ENCODE data around the gene PKN1.

Gene PKN1

GRCh38 chr19:14437578-14438140 lies 4.6 kb downstream of the PKN1 start:
- H2BK12ac ChIP-seq (ENCODE audit: low read length), result no peak overlapping the region
- H2BK120ac ChIP-seq (ENCODE audit: insufficient read depth, low read length, poor library complexity), result no peak overlapping the region
- peaks cover 2% of the 10 kb centered on the region for H3K9me3 ChIP-seq (ENCODE audit: insufficient read depth, low read depth, low read length)
- H3K79me2 ChIP-seq (ENCODE audit: control insufficient read depth, insufficient read depth, low read length, poor library complexity), result peaks cover 2% of the 10 kb centered on the region
- H3K14ac ChIP-seq (ENCODE audit: low read length), result no peak overlapping the region
- H2BK5ac ChIP-seq (ENCODE audit: low read depth, low read length, poor library complexity), result no peak overlapping the region
- H3K4me1 ChIP-seq (ENCODE audit: control insufficient read depth in 1 of 2, insufficient read depth in 2 of 2, low read length in 2 of 2), result peaks cover 13 to 16% of the 10 kb centered on the region in 2 experiments
- H4K91ac ChIP-seq (ENCODE audit: low read depth, low read length), result no peak overlapping the region
- peaks cover 7% of the 10 kb centered on the region for H3K79me1 ChIP-seq (ENCODE audit: low read length)
- no peak overlapping the region for H3K4me2 ChIP-seq (ENCODE audit: low read length)
- H3K9ac ChIP-seq (ENCODE audit: low read length), result no peak overlapping the region
- no peak overlapping the region for H2AK5ac ChIP-seq (ENCODE audit: low read length)
- no peak overlapping the region for H3K18ac ChIP-seq (ENCODE audit: low read length)
- H3K4ac ChIP-seq (ENCODE audit: low read depth, low read length), result no peak overlapping the region
- peak; percentile 90 to 95 for DNase-seq
- no peak overlapping the region for H4K12ac ChIP-seq (ENCODE audit: low read depth, low read length)
- no CpG with 5 or more reads among the region's 7 CpGs for WGBS (ENCODE audit: extremely low coverage, insufficient coverage, insufficient read length)
- H2AFZ ChIP-seq (ENCODE audit: insufficient read depth, low read length, poor library complexity), result no peak overlapping the region
- no peak overlapping the region for H3K23ac ChIP-seq (ENCODE audit: low read length)
- H3K27ac ChIP-seq (ENCODE audit: low read depth, low read length), result no peak overlapping the region
- H3K27me3 ChIP-seq (ENCODE audit: insufficient read depth, low read length), result no peaks in the 10 kb centered on the region
- H4K8ac ChIP-seq (ENCODE audit: low read depth, low read length), result no peak overlapping the region
- peaks cover 3 to 8% of the 10 kb centered on the region in 2 experiments for H3K36me3 ChIP-seq (ENCODE audit: control insufficient read depth in 1 of 2, insufficient read depth in 2 of 2, low read length in 2 of 2)
- no peak overlapping the region for H3K4me3 ChIP-seq (ENCODE audit: low read depth, low read length)

DNA sequence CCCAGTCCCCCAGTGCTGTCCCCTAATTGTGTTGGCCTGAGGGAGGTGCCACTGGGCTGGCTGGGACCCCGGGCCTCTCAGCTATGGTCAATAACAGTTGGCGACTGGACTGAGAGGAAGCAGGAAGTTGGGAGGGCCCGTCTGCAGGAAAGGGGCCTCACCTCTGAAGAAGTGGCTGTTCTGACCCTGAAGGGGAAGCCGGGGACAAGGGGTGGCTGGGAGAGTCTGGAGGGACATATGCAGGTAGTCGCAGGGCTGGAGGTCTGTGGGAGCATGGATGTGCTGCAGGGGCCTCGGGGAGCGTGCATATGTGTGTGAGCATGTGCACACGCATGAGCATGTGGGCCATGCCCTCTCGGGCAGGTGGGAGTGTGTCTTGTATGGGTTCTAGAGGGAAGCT lies 5.9 kb downstream of the PKN1 start:
- no peak overlapping the region for H2BK5ac ChIP-seq (ENCODE audit: low read depth, low read length, poor library complexity)
- no peaks in the 10 kb centered on the region for H3K79me2 ChIP-seq (ENCODE audit: control insufficient read depth, insufficient read depth, low read length, poor library complexity)
- no peak overlapping the region for H3K4ac ChIP-seq (ENCODE audit: low read depth, low read length)
- H3K18ac ChIP-seq (ENCODE audit: low read length), result no peak overlapping the region
- H3K9me3 ChIP-seq (ENCODE audit: insufficient read depth, low read depth, low read length), result peaks cover 8% of the 10 kb centered on the region
- no peak overlapping the region for H3K9ac ChIP-seq (ENCODE audit: low read length)
- no peak overlapping the region for H3K4me3 ChIP-seq (ENCODE audit: low read depth, low read length)
- H2BK120ac ChIP-seq (ENCODE audit: insufficient read depth, low read length, poor library complexity), result no peak overlapping the region
- H3K27ac ChIP-seq (ENCODE audit: low read depth, low read length), result no peak overlapping the region
- H2AFZ ChIP-seq (ENCODE audit: insufficient read depth, low read length, poor library complexity), result no peak overlapping the region
- H4K8ac ChIP-seq (ENCODE audit: low read depth, low read length), result no peak overlapping the region
- no peaks in the 10 kb centered on the region for H3K27me3 ChIP-seq (ENCODE audit: insufficient read depth, low read length)
- H3K4me1 ChIP-seq (ENCODE audit: control insufficient read depth in 1 of 2, insufficient read depth in 2 of 2, low read length in 2 of 2), result peaks cover 7 to 10% of the 10 kb centered on the region in 2 experiments
- H2BK12ac ChIP-seq (ENCODE audit: low read length), result no peak overlapping the region
- H3K4me2 ChIP-seq (ENCODE audit: low read length), result no peak overlapping the region
- no peak overlapping the region for H4K91ac ChIP-seq (ENCODE audit: low read depth, low read length)
- WGBS (ENCODE audit: extremely low coverage, insufficient coverage, insufficient read length), result no CpG with 5 or more reads among the region's 9 CpGs
- H3K36me3 ChIP-seq (ENCODE audit: control insufficient read depth in 1 of 2, insufficient read depth in 2 of 2, low read length in 2 of 2), result peaks cover 15 to 21% of the 10 kb centered on the region in 2 experiments
- H2AK5ac ChIP-seq (ENCODE audit: low read length), result no peak overlapping the region
- peaks cover 2% of the 10 kb centered on the region for H3K79me1 ChIP-seq (ENCODE audit: low read length)
- H3K14ac ChIP-seq (ENCODE audit: low read length), result no peak overlapping the region
- no peak for DNase-seq
- H3K23ac ChIP-seq (ENCODE audit: low read length), result no peak overlapping the region
- no peak overlapping the region for H4K12ac ChIP-seq (ENCODE audit: low read depth, low read length)

GRCh38 chr19:14440049-14440448 lies 6.9 kb downstream of the PKN1 start:
- Histone ChIP-seq H3K27ac (ENCODE audit: low read depth, low read length) (no peak overlapping the region), H2BK120ac (ENCODE audit: insufficient read depth, low read length, poor library complexity) (no peak overlapping the region), H2BK12ac (ENCODE audit: low read length) (no peak overlapping the region), H2BK5ac (ENCODE audit: low read depth, low read length, poor library complexity) (no peak overlapping the region), H3K23ac (ENCODE audit: low read length) (no peak overlapping the region), H3K4me1 (ENCODE audit: control insufficient read depth in 1 of 2, insufficient read depth in 2 of 2, low read length in 2 of 2) (peaks cover 3 to 4% of the 10 kb centered on the region in 2 experiments), H3K18ac (ENCODE audit: low read length) (no peak overlapping the region), H2AFZ (ENCODE audit: insufficient read depth, low read length, poor library complexity) (no peak overlapping the region), H3K79me1 (ENCODE audit: low read length) (peaks cover 2% of the 10 kb centered on the region), H4K8ac (ENCODE audit: low read depth, low read length) (no peak overlapping the region), H3K14ac (ENCODE audit: low read length) (no peak overlapping the region), H3K9me3 (ENCODE audit: insufficient read depth, low read depth, low read length) (peaks cover 8% of the 10 kb centered on the region), H2AK5ac (ENCODE audit: low read length) (no peak overlapping the region), H3K36me3 (ENCODE audit: control insufficient read depth in 1 of 2, insufficient read depth in 2 of 2, low read length in 2 of 2) (peaks cover 22 to 28% of the 10 kb centered on the region in 2 experiments), H4K12ac (ENCODE audit: low read depth, low read length) (no peak overlapping the region), H3K27me3 (ENCODE audit: insufficient read depth, low read length) (no peaks in the 10 kb centered on the region), H3K4ac (ENCODE audit: low read depth, low read length) (no peak overlapping the region), H3K4me2 (ENCODE audit: low read length) (no peak overlapping the region), H3K79me2 (ENCODE audit: control insufficient read depth, insufficient read depth, low read length, poor library complexity) (no peaks in the 10 kb centered on the region), H4K91ac (ENCODE audit: low read depth, low read length) (no peak overlapping the region), H3K4me3 (ENCODE audit: low read depth, low read length) (no peak overlapping the region), H3K9ac (ENCODE audit: low read length) (no peak overlapping the region)
- peak in 1 of 2 donors; percentile 6 for DNase-seq
- WGBS (ENCODE audit: extremely low coverage, insufficient coverage, insufficient read length), result no CpG with 5 or more reads among the region's 9 CpGs

DNA sequence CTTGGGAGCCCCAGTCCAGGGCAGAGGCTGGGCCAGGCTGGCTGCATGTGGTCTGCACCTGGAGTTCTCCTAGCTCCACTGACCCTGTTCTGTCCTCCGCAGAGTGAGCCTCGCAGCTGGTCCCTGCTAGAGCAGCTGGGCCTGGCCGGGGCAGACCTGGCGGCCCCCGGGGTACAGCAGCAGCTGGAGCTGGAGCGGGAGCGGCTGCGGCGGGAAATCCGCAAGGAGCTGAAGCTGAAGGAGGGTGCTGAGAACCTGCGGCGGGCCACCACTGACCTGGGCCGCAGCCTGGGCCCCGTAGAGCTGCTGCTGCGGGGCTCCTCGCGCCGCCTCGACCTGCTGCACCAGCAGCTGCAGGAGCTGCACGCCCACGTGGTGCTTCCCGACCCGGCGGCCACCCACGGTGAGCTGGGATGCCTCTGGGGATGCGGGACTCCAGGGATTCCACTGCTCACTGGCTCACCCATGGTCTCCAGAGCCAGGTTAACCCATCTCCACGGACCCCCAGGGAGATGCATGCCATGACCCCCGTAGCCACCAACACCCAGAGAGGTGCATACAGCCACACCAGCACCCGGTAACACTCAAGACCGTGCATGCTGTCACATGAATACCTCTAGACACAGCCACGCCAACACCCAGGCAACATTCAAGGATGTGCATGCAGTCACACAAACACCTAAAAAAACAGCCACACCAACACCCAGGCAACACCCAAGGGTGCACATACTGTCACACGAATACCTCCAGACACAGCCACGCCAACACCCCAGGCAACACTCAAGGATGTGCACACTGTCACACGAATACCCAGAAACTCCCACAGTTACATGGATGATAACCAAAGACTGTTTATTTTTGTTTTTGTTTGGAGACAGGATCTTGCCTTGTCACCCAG lies 8.2 kb downstream of the PKN1 start:
- peak in 1 of 2 donors; percentile 17 for DNase-seq
- Histone ChIP-seq H3K79me2 (ENCODE audit: control insufficient read depth, insufficient read depth, low read length, poor library complexity) (no peaks in the 10 kb centered on the region), H2AK5ac (ENCODE audit: low read length) (no peak overlapping the region), H3K9ac (ENCODE audit: low read length) (no peak overlapping the region), H3K4me3 (ENCODE audit: low read depth, low read length) (no peak overlapping the region), H2BK120ac (ENCODE audit: insufficient read depth, low read length, poor library complexity) (no peak overlapping the region), H4K12ac (ENCODE audit: low read depth, low read length) (no peak overlapping the region), H3K4me2 (ENCODE audit: low read length) (no peak overlapping the region), H3K79me1 (ENCODE audit: low read length) (no peaks in the 10 kb centered on the region), H3K4ac (ENCODE audit: low read depth, low read length) (no peak overlapping the region), H3K18ac (ENCODE audit: low read length) (no peak overlapping the region), H2BK5ac (ENCODE audit: low read depth, low read length, poor library complexity) (no peak overlapping the region), H3K4me1 (ENCODE audit: control insufficient read depth in 1 of 2, insufficient read depth in 2 of 2, low read length in 2 of 2) (peaks cover 0 to 4% of the 10 kb centered on the region in 2 experiments), H2AFZ (ENCODE audit: insufficient read depth, low read length, poor library complexity) (no peak overlapping the region), H3K14ac (ENCODE audit: low read length) (no peak overlapping the region), H3K27me3 (ENCODE audit: insufficient read depth, low read length) (no peaks in the 10 kb centered on the region), H3K23ac (ENCODE audit: low read length) (no peak overlapping the region), H2BK12ac (ENCODE audit: low read length) (no peak overlapping the region), H4K8ac (ENCODE audit: low read depth, low read length) (no peak overlapping the region), H3K27ac (ENCODE audit: low read depth, low read length) (no peak overlapping the region), H4K91ac (ENCODE audit: low read depth, low read length) (no peak overlapping the region), H3K9me3 (ENCODE audit: insufficient read depth, low read depth, low read length) (peaks cover 8% of the 10 kb centered on the region), H3K36me3 (ENCODE audit: control insufficient read depth in 1 of 2, insufficient read depth in 2 of 2, low read length in 2 of 2) (peaks cover 22 to 31% of the 10 kb centered on the region in 2 experiments)
- no CpG with 5 or more reads among the region's 34 CpGs for WGBS (ENCODE audit: extremely low coverage, insufficient coverage, insufficient read length)

Data from trophoblast cell (in vitro differentiated cells and primary cell).